Ishikawa (cell line): ENCODE results near the gene SLIT3.

ENCODE experiments used
- EGR1 ChIP-seq: IDR thresholded peaks from 2 replicates; pipeline ENCODE4 v1.6.1; 2012
- EP300 ChIP-seq: IDR thresholded peaks from 2 replicates; pipeline ENCODE4 v1.6.1; 2012; ENCODE audit warnings: borderline replicate concordance
- TF ChIP-seq, protein P1 (sequence below): IDR thresholded peaks from 2 replicates; pipeline ENCODE4 v1.6.1; 2012

GRCh38 chr5:169195601-169196000 lies 105.3 kb downstream of the SLIT3 start:
- TF ChIP-seq EP300 = no peak
- no peak for TF ChIP-seq EGR1
- TF ChIP-seq, protein P1, sequence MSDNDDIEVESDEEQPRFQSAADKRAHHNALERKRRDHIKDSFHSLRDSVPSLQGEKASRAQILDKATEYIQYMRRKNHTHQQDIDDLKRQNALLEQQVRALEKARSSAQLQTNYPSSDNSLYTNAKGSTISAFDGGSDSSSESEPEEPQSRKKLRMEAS = no peak
